HG03378 (cell line): ENCODE measurements around the gene SAPCD1.

Source experiments
- ATAC-seq: cut with Tn5 transposase; IDR thresholded peaks from one replicate; pipeline ENCODE4 v1.9.1; 2021; ENCODE audit warnings: mild to moderate bottlenecking, moderate library complexity; ENCODE audit not compliant: unreplicated experiment

SAPCD1 gene

DNA sequence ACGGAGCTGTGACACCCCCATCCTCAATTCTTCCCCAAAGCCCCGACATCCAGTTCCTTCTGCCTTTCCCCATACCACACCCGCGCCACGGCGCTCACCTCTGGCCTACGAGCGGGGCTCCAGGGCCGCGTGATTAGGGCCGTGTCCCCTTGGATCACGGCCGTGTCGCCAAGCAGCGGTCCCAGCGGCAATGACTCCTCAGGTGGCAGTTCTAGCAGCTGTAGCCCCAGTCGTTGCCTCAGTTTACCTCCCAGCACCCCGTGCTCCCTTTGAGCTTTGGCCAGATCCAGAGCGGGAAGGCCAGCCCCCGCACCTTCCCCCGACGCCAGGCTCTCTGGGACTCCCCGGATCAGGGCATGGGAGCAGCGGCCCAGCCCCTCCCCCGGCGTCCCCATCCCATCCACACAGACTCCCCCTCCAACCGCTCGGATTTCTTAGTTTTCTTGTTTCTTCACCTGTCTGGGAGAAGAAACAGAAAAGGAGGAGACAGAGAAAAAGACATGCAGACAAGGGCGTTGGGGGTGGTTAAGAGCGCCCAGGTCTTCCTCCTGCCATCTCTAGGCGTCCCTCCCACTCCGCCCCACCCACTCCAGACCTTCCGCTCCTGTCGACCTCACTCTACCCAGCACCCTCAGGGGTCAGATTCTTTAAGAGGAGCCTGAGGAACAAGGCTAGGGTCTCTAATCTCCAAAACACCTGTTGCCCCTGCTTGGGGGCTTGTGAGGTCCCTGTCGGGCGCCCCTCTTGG is 33.5 kb upstream of the SAPCD1 start, which contains the start of gene DDAH2:
DDAH2 (minus strand) TSS at position 533 of the 748 bp plus-strand sequence; CDS start at position 395, 138 bp downstream.
- ATAC-seq = no peak

DNA sequence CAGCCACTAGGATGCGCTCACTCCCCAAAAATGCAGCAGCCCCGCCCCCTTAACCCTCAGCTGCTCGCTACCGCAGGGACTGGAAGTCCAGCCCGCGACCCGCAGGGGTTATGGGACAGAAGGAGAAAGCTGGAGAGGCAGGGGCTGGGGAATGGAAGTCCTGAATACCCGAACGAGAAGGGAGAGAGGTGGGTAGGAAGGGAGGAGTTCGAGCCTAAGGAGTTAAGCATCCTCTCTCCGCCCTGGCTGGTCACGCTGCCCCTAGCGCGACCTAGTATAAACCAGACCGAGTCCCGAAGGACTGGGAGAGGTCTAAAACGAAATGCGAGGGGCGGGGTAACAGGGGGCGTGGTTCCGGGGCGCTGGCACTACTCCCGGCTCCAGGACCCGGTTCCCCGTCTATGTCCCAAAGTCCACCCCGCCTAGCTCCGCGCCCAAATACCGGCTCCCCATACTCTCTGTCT is 32.9 kb upstream of the SAPCD1 start:
- ATAC-seq = no peak

DNA sequence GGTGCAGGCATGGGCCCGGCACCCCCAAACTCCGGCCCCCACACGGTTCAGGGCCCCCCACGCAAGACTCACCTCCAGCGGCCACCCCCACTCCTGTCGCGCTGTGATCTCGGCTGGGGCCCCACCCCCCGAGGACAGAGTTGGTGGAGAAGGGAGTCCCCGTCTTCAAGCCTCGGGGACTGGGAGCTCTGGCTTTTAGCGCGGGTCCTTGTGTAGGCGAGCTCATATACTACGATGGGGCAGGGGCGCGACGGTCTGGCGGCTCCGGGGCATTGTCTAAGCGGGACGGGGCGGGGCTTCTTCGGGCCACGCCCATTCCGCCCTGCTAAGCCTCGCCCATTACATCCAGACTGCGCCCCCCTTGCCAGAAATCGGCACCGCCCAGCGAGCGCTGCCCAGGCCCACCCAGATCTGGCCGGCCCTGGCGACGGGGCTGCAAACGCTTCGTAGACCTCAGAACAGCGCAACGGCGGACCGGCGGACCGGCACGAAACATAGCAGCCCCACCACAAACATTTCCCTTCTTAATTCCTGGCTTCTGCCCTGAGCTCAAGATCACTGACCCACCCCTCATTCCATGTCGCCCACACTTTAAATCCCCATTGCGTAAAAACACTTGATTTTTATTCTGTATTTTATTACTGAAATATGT is 32.4 kb upstream of the SAPCD1 start:
- ATAC-seq = no peak

DNA sequence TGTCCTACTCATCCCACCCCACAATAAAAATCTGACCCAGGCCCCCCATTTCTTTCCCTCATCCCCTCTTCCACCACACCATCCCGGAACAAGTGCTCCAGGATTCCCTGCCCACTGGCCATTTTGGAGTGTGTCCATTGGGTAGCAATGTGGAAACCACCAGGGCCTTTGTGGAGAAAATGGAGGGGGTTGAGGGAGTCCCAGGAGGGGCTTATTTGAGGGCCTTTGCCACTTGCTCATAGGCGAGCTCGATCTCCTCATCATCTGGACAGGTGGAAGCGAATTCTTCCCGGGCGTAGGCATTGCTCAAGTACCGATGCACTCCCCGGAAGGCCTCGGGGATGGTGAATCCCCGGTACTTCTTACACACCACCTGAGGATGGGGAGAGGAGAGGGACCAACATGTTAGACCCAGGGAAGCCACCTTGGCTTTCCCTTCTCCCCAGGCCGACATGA is 31.8 kb upstream of the SAPCD1 start:
- no peak for ATAC-seq

DNA sequence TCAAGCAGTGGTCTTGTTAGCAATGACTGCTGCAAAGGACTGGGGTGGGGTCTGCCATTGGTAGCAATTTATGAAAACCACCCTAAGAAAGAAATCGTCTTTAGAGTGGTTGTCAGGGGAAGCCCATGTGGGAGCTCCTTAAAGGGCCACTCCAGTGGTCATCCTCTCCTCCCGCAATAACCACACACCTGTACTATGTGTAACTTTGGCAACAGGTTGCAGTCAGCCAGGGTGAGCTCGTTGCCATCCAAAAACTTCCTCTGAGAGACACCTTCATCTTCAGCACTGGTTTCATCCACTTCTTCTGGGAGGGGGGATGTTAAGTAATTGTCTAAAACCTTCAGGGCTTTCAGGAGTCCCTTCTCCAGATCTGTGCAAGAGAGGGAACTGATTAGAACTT is 30.4 kb upstream of the SAPCD1 start:
- no peak for ATAC-seq

DNA sequence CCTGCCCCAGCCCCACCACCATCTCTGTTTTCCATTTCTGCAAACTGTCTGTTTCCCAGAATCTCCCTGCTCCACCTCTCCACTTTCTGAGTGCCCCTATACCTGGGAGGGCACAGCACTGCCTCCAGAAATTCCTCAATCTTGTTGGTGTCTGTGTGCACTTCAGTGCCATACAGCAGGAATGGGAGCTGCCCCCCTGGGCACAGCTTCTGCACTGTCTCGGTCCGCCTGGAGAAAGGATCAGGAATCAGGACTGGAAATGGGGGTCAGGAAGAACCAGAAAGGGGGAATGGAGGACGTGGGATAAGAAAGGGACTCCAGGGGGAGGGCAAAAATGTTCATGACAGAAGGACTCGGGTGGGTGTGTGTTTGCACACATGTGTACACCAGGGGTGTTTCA is 28.7 kb upstream of the SAPCD1 start:
- ATAC-seq = no peak

DNA sequence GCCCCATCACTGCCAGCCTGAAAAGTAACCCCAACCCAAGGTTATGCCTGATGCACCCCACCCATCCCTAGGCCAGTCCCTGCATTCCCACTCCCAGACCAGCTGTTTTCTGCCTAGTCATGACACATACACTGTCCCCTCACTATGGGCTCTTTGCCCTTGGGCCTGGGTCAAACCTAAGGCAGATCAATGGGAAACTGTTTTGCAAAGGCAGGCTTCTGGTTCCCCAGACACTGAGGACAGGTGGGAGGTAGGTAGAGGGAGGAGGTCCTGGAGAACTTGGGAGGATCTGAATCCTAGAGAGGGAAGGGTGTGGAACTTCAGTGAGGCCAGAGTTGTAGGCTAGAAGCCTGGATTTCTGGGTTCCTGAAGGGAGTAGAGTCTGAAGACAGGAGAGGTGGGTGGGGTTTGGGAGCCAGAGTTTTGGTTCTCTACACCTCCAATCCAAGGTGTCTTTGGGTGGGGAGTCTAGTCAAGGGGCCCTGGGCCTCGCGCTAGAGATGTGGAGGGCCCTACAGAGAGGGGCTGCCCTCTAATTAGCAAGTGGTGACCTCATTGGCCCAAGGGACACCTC is 28.1 kb upstream of the SAPCD1 start:
- ATAC-seq = no peak

DNA sequence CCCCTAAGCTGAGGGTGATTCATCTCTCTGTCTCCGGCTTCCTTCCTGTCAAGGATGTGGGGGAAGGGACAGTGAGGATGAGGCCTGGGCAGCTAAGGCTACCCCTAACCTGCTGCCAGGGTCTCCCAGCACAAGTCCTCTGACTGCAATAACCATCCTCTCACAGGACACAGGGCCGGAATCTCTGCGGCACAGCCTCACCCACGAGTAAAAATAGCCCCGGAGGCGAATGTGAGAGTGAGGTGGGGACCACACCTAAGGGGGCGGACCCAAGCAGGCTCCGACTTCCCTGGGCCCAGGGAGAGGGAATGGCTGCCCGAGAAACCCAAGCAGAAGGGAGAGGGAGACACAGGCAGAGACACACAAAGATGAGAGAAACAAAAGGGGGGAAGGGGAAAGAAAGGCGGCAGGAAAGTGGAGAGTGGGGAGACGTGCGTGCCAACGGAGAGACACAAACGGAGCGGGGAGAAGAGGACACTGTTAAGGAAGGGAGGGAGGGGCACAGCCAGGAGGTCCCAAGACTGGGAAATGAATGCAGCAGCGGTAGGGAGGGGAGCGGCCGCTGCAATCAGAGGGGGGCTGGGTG is 27.5 kb upstream of the SAPCD1 start:
- no peak for ATAC-seq

DNA sequence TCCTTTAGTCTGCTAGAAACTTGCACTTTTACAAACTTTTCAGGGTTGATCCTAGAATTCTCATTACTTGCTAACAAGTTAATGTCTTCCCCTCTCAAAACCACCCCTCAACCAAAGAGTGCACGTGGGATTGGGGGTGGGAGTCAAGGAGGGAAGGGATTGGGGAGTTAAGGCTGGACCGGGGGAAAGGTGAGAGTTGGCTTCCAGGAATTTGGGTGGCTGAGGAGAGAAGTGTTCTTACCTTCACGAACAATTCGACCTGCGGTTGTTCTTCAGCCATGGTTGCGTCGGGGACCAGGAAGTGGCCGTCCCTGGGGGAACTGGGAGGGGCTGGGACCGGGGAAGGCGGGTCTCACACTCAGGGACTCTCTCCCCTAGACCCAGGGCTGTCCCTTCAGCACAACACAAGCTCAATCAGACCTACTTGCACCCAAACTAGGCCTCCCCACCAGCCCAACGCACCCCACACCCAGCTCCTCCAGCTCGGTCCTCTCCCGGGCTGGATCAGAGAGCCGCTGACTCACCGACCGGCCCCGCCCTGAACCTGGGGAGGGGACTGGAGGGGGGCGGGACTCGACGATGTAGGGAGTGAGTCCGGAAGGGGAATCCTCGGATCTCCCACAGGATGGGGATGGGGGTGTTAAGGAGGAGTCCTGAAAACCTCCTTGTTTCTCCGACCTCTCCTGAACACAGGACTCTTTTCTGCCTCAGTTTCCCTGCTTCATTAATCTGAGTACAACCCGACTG is 26.3 kb upstream of the SAPCD1 start, which contains the start of gene CLIC1:
CLIC1 (minus strand) TSS at position 510 of the 747 bp plus-strand sequence; CDS start at position 280, 230 bp downstream.
- ATAC-seq = no peak

DNA sequence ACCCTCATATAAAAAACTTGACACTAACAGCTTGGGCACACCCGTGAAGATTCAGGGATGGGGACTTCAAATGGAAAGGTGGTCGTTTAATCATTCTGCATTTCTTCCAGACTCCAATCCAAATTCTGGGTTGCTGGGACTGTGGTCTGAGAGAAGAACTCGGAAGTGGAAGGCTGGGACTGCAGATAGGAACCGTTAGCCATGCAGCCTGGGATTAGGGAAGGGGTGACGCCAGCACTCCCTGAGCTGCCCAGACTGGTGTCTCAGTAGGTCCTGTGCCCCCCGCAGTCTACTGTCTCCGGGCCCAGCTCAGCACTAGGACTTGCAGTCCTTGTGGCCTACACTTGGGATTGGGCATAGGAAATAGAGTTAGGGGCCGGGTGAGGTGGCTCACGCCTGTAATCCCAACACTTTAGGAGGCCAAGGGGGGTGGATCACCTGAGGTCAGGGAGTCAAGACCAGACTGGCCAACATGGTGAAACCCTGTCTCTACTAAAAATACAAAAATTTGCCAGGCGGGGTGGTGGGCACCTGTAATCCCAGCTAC is 25.6 kb upstream of the SAPCD1 start:
- ATAC-seq = no peak

DNA sequence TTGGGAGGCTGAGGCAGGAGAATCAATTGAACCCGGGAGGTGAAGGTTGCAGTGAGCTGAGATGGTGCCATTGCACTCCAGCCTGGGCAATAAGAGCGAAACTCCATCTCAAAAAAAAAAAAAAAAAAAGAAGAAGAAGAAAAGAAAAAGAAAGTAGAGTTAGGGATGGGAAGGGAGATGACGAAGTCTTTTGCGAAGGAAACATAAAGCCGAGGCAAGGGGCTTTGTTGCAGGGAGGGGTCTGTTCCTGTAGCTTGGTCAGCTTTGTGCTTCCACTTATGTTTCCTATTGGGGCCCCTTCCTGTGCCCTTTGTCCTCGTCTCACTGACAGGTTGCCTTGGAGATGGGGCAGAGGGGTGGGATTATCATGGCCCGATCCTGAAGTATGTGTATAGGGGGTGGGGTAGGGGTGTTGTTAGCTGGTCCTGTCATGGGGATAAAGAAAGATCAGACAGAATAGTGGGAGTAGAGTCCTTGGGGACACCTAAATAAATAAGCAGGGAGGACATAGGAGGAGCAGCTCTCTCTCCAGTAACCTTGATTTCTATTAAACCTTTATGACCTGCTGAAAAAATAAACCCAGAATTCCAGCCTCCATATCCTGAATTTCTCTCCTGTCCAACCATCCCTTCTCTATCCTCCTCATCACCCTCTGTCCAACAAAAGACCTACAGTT is 25.0 kb upstream of the SAPCD1 start:
- no peak for ATAC-seq

DNA sequence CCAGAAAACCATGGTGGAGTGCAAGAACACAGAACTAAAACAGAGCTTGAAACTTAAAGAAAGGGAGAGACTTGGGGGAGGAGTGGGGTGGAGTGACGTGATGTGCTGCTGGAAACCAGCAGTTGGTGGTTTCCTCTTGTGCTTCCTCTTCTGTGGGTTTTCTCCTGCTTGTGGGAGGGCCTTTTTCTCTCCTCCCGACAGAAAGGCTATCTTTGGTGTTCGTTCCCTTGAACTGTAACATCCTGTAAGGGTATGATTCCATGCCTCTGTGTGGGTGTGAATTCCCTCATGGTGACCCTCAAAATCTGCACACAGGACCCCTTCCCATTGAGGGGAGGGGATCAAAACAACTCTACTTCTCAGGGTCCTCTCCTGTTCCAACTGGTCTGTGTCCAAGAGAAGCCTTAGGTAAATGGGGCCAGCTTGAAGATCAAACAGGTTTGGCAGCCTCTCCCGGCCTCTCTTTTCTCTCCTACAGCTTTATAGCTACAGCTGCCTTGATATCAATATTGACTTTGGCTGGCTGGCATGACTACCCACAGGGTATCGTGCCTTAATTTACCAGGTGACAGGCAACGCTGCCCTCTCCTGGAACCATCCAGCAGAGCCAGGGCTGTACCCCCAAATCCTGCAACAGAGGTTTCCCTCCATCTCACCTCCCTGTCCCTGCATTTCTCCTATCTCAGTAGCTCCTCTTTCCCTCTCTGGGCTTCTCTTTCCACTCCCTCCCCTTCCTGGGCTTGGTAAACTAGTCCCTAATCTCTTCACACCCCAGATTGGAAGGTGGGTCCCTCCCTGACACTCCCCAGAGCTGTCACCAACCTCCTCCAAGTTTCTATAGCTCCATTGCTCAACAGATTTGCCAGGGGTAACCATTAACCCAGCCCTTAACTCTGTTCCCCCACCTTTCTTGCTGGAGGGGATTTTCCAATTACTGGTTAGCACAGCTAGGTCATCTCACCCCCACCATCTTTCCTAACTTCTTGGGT is 24.2 kb upstream of the SAPCD1 start:
- no peak for ATAC-seq

DNA sequence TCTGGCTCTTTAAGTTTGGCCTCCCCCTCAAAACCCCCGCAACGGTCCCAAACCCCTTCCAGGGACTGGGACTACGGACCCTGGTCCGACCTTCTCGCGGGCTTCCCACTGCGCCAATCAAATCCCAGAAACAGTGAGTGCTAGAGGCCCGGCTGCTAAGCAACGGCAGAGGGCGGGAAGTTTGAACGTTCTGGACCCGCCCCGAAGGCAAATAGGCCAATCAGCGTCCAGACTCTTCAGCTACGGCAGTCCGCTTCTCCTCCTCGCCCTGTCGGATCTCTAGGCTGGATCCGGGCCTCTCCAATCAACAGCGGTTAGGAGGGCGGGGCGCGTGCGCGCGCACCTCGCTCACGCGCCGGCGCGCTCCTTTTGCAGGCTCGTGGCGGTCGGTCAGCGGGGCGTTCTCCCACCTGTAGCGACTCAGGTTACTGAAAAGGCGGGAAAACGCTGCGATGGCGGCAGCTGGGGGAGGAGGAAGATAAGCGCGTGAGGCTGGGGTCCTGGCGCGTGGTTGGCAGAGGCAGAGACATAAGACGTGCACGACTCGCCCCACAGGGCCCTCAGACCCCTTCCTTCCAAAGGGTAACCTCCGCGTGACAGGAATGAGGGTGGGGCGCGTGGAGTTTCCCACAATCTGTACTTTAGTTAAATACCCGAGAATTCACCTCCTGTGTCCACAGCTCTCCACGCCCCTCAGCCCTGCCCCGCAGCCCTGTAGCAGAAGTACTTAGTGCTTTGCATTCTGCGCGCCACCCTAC is 22.6 kb upstream of the SAPCD1 start, which contains the start of gene MSH5:
MSH5 (plus strand) TSS at position 367 of the 758 bp plus-strand sequence. CDS start 462 bp downstream, outside the sequence.
- peak; percentile 65 for ATAC-seq

DNA sequence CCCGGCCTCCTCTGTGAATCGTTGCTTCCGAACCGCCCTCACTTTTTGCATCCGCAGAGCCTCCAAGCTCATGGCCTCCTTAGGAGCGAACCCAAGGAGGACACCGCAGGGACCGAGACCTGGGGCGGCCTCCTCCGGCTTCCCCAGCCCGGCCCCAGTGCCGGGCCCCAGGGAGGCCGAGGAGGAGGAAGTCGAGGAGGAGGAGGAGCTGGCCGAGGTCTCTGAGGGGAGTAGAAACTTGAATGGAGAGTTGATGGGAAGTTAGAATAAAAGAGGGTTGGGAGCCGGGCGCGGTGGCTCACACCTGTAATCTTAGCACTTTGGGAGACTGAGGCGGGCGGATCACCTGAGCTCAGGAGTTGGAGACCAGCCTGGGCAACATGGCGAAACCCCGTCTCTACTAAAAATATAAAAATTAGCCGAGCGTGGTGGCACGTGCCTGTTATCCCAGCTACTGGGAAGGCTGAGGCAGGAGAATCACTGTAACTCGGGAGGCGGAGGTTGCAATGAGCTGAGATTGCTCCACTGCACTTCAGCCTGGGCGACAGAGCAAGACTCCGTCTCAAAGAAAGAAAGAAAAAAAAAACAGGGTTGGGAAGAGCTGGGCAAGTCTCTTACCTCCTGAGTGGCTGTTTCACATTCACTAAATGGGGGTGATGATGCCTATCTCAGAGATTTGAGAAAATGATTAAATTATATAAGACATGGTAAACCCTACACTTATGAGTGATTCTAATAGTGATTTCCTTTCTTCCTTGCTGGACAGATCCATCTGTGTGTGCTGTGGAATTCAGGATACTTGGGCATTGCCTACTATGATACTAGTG is 21.8 kb upstream of the SAPCD1 start:
- no peak for ATAC-seq

DNA sequence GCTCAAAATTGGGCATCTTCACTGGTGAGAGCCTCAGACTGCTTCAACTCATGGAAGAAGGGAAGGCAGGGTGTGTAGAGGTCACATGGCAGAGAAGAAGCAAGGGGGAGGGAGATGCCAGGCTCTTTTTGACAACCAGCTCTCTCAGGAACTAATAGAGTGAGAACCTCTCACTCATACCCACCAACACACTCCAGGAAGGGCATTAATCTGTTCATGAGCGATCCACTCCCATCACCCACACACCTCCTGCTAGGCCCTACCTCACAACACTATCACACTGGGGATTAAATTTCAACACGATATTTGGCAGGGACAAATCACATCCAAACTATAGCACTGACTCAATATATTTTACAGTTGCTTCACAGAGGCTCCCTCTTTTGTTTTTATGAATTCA is 20.6 kb upstream of the SAPCD1 start:
- no peak for ATAC-seq

DNA sequence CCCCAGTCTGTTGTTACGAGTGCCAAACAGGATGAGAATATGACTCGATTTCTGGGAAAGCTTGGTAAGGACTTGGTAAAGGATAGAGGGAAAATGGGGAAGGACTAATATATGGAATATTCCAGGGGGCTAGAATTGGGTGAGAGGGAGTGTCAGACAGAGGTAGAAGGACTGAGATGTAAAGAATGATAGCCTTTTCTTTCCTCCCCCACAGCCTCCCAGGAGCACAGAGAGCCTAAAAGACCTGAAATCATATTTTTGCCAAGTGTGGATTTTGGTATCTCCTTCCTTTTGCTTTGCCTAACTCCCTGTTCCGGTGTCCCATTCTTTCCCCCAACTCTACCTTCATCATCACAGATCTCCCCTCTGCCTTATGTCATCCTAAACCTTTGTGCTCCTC is 19.6 kb upstream of the SAPCD1 start:
- no peak for ATAC-seq

DNA sequence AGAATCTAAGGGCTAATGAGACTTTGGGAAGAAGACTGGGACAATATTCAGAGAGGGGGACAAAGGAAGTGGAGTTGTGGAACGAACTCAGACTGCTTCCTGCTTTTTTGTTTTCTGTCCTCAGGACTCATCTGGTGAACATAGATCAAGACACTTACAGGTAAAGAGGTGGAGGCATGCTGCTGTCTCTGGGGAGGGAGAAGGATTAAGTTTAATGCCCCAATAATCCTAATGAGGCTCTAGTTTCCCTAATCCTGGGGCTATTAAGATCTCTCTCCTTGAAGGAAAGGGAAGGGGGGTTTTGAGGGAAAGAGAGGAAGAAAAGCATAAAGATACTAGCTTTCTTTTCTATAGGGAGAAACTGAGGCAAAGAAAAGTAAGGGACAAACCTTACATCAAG is 18.0 kb upstream of the SAPCD1 start:
- ATAC-seq = no peak
